Tibial artery (tissue), 4 donors: ENCODE results near the gene FITM1.

Source experiments
- DNase-seq, 2 donors: peaks; one replicate each; pipeline ENCODE4 v3.0.0-alpha.2; 2019
- H3K27ac ChIP-seq, 2 donors: fragments of 200-600 bp; sonication (generic) in 1 of 2; 1 replicate in 1 of 2; 2 replicates in 1 of 2; pipeline ENCODE4 v1.5.1; 2018 to 2019; ENCODE audit warnings: mild to moderate bottlenecking in 1 of 2
- H3K27me3 ChIP-seq, 2 donors: fragments of 200-600 bp; sonication (generic) in 1 of 2; one replicate each; pipeline versions ENCODE4 v1.5.1 to v1.6.0; 2016 to 2019
- H3K36me3 ChIP-seq, 3 donors: fragments of 200-600 bp; sonication (generic) in 2 of 3; one replicate each; pipeline ENCODE4 v1.5.1; 2016 to 2019; ENCODE audit warnings: mild to moderate bottlenecking in 2 of 3
- H3K4me1 ChIP-seq, 4 donors: fragments of 200-600 bp; sonication (generic) in 2 of 4; 1 replicate in 3 of 4; 2 replicates in 1 of 4; pipeline ENCODE4 v1.5.1; 2016 to 2019
- H3K4me3 ChIP-seq, 2 donors: fragments of 200-600 bp; sonication (generic) in 1 of 2; 1 replicate in 1 of 2; 2 replicates in 1 of 2; pipeline ENCODE4 v1.5.1; 2018 to 2019; ENCODE audit warnings: mild to moderate bottlenecking in 2 of 2
- H3K9me3 ChIP-seq, 3 donors: fragments of 200-600 bp; sonication (generic) in 1 of 3; one replicate each; pipeline ENCODE4 v1.5.1; 2016 to 2019
- CTCF ChIP-seq, 2 experiments: fragments of 200-600 bp in 1 of 2; fragments of 450-650 bp in 1 of 2; IDR thresholded peaks; one replicate each; pipeline ENCODE4 v1.5.1; 2017 to 2019; ENCODE audit warnings: antibody characterized with exemption in 2 of 2, mild to moderate bottlenecking in 1 of 2, moderate library complexity in 1 of 2
- intact Hi-C: fragments of 100-400 bp; cut with DNase I; formaldehyde crosslinking; loops from one replicate; pipeline ENCODE4 v1.15.0; 2023; ENCODE audit warnings: low total_unique reads

The FITM1 gene

GRCh38 chr14:24138396-24139271, 8.2 kb downstream of the FITM1 start:
- H3K4me3 ChIP-seq = no peak overlapping the region
- intact Hi-C loops = no loop called here
- H3K9me3 ChIP-seq = no peaks in the 10 kb centered on the region
- no peak for TF ChIP-seq CTCF (IDR thresholded peaks at IDR 0.05)
- H3K4me1 ChIP-seq = peaks cover 7 to 49% (median 36%) of the 10 kb centered on the region in 4 donors
- H3K27me3 ChIP-seq = no peaks in the 10 kb centered on the region
- DNase-seq = no peak
- no peak overlapping the region for H3K27ac ChIP-seq
- H3K36me3 ChIP-seq = peaks cover 12 to 24% (median 24%) of the 10 kb centered on the region in 3 donors

- Histone ChIP-seq H3K27me3 (no peaks in the 10 kb centered on the region), H3K36me3 (peaks cover 12 to 24% (median 24%) of the 10 kb centered on the region in 3 donors), H3K27ac (peak overlapping the region; percentile 22 to 91), H3K4me3 (no peak overlapping the region), H3K4me1 (peaks cover 7 to 49% (median 36%) of the 10 kb centered on the region in 4 donors), H3K9me3 (no peaks in the 10 kb centered on the region)
- DNase-seq = no peak
- no peak for TF ChIP-seq CTCF (IDR thresholded peaks at IDR 0.05)
- intact Hi-C loops = no loop called here
These were observed 8.9 kb downstream of the FITM1 start for GRCh38 chr14:24139272-24139934.

- Histone ChIP-seq H3K27me3 (no peaks in the 10 kb centered on the region), H3K4me3 (peak within 1 kb of the TSS; percentile 86 to 93), H3K27ac (peak within 1 kb of the TSS; percentile 91 to 92), H3K36me3 (peaks cover 12 to 24% (median 24%) of the 10 kb centered on the region in 3 donors), H3K4me1 (peaks cover 7 to 58% (median 42%) of the 10 kb centered on the region in 4 donors), H3K9me3 (no peaks in the 10 kb centered on the region)
- peak; percentile 63 to 65 for TF ChIP-seq CTCF (IDR thresholded peaks at IDR 0.05)
- DNase-seq = peak; percentile 100
- intact Hi-C loops = no loop called here
These were observed 10.8 kb downstream of the FITM1 start, which contains the start of gene EMC9 for GRCh38 chr14:24141097-24141880. TSS of gene EMC9 (minus strand) at chr14:24141591. CDS start at chr14:24141304, 287 bp downstream.

GRCh38 chr14:24143511-24143910, 13.1 kb downstream of the FITM1 start:
- Histone ChIP-seq H3K27ac (no peak overlapping the region), H3K4me3 (no peak overlapping the region), H3K27me3 (no peaks in the 10 kb centered on the region), H3K9me3 (no peaks in the 10 kb centered on the region), H3K4me1 (peaks cover 17 to 50% (median 39%) of the 10 kb centered on the region in 4 donors), H3K36me3 (peaks cover 6 to 12% (median 12%) of the 10 kb centered on the region in 3 donors)
- DNase-seq = no peak
- no peak for TF ChIP-seq CTCF (IDR thresholded peaks at IDR 0.05)
- intact Hi-C loops = no loop called here

- Histone ChIP-seq H3K4me3 (no peak overlapping the region), H3K36me3 (peaks cover 4 to 12% (median 10%) of the 10 kb centered on the region in 3 donors), H3K27me3 (no peaks in the 10 kb centered on the region), H3K4me1 (peaks cover 18 to 52% (median 38%) of the 10 kb centered on the region in 4 donors), H3K27ac (no peak overlapping the region), H3K9me3 (no peaks in the 10 kb centered on the region)
- TF ChIP-seq CTCF (IDR thresholded peaks at IDR 0.05) = no peak
- no peak for DNase-seq
- intact Hi-C loops = no loop called here
These were observed 14.0 kb downstream of the FITM1 start for GRCh38 chr14:24144451-24144850.
